ENCODE measurements around the gene MRPL49. TPM values are rescaled to one million over a fixed set of nuclear protein-coding genes. Genes with fewer than 3 reads are reported as not detected.

Gene MRPL49
- total and polyA plus RNA-seq, 2 experiments from 2014 or later = 27.7 to 61.9 TPM

DNA sequence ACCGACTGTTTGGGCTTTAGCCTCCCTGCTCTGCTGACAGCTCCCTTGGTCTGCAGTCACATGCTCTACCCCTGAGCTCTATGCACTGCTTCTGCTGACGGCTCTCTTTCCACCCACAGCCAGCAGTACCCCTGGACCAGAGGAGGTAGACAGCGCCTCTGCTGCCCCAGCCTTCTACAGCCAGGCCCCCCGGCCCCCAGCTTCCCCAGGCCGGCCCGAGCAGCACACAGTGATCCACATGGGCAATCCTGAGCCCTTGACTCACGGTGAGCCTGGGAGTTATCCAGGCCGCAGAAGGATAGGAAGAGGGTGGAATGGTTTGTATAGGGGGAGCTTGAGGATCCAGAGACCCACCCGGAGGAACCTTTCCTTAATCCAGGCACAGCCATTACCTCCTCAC, 35.3 kb upstream of the MRPL49 start (continued):
- TF ChIP-seq, protein P1, sequence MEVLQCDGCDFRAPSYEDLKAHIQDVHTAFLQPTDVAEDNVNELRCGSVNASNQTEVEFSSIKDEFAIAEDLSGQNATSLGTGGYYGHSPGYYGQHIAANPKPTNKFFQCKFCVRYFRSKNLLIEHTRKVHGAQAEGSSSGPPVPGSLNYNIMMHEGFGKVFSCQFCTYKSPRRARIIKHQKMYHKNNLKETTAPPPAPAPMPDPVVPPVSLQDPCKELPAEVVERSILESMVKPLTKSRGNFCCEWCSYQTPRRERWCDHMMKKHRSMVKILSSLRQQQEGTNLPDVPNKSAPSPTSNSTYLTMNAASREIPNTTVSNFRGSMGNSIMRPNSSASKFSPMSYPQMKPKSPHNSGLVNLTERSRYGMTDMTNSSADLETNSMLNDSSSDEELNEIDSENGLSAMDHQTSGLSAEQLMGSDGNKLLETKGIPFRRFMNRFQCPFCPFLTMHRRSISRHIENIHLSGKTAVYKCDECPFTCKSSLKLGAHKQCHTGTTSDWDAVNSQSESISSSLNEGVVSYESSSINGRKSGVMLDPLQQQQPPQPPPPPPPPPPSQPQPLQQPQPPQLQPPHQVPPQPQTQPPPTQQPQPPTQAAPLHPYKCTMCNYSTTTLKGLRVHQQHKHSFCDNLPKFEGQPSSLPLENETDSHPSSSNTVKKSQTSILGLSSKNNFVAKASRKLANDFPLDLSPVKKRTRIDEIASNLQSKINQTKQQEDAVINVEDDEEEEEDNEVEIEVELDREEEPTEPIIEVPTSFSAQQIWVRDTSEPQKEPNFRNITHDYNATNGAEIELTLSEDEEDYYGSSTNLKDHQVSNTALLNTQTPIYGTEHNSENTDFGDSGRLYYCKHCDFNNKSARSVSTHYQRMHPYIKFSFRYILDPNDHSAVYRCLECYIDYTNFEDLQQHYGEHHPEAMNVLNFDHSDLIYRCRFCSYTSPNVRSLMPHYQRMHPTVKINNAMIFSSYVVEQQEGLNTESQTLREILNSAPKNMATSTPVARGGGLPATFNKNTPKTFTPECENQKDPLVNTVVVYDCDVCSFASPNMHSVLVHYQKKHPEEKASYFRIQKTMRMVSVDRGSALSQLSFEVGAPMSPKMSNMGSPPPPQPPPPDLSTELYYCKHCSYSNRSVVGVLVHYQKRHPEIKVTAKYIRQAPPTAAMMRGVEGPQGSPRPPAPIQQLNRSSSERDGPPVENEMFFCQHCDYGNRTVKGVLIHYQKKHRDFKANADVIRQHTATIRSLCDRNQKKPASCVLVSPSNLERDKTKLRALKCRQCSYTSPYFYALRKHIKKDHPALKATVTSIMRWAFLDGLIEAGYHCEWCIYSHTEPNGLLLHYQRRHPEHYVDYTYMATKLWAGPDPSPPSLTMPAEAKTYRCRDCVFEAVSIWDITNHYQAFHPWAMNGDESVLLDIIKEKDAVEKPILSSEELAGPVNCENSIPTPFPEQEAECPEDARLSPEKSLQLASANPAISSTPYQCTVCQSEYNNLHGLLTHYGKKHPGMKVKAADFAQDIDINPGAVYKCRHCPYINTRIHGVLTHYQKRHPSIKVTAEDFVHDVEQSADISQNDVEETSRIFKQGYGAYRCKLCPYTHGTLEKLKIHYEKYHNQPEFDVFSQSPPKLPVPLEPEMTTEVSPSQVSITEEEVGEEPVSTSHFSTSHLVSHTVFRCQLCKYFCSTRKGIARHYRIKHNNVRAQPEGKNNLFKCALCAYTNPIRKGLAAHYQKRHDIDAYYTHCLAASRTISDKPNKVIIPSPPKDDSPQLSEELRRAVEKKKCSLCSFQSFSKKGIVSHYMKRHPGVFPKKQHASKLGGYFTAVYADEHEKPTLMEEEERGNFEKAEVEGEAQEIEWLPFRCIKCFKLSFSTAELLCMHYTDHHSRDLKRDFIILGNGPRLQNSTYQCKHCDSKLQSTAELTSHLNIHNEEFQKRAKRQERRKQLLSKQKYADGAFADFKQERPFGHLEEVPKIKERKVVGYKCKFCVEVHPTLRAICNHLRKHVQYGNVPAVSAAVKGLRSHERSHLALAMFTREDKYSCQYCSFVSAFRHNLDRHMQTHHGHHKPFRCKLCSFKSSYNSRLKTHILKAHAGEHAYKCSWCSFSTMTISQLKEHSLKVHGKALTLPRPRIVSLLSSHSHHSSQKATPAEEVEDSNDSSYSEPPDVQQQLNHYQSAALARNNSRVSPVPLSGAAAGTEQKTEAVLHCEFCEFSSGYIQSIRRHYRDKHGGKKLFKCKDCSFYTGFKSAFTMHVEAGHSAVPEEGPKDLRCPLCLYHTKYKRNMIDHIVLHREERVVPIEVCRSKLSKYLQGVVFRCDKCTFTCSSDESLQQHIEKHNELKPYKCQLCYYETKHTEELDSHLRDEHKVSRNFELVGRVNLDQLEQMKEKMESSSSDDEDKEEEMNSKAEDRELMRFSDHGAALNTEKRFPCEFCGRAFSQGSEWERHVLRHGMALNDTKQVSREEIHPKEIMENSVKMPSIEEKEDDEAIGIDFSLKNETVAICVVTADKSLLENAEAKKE (CRISPR knock-in tag; IDR thresholded peaks at IDR 0.05) = no peak
- no peak for TF ChIP-seq EZH2 (IDR thresholded peaks at IDR 0.05; ENCODE audit: low read depth, unreplicated experiment)
- no peak for TF ChIP-seq JUNB (IDR thresholded peaks at IDR 0.05; ENCODE audit: unreplicated experiment)
- no peak for TF ChIP-seq ZNF114 (CRISPR knock-in tag; IDR thresholded peaks at IDR 0.05)
- TF ChIP-seq, protein P2, sequence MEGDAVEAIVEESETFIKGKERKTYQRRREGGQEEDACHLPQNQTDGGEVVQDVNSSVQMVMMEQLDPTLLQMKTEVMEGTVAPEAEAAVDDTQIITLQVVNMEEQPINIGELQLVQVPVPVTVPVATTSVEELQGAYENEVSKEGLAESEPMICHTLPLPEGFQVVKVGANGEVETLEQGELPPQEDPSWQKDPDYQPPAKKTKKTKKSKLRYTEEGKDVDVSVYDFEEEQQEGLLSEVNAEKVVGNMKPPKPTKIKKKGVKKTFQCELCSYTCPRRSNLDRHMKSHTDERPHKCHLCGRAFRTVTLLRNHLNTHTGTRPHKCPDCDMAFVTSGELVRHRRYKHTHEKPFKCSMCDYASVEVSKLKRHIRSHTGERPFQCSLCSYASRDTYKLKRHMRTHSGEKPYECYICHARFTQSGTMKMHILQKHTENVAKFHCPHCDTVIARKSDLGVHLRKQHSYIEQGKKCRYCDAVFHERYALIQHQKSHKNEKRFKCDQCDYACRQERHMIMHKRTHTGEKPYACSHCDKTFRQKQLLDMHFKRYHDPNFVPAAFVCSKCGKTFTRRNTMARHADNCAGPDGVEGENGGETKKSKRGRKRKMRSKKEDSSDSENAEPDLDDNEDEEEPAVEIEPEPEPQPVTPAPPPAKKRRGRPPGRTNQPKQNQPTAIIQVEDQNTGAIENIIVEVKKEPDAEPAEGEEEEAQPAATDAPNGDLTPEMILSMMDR (conservative IDR thresholded peaks at IDR 0.05; ENCODE audit: low read depth in 2 of 2) = no peak
- TF ChIP-seq POLR2AphosphoS5 (IDR thresholded peaks at IDR 0.05; ENCODE audit: low read depth) = no peak
- no peak for TF ChIP-seq NANOG (IDR thresholded peaks at IDR 0.05; ENCODE audit: borderline replicate concordance)
- no peak for TF ChIP-seq ZNF331 (CRISPR knock-in tag; IDR thresholded peaks at IDR 0.05; ENCODE audit: low read depth)
- no peak for TF ChIP-seq EZH2phosphoT487 (IDR thresholded peaks at IDR 0.05; ENCODE audit: unreplicated experiment)
- no peak for TF ChIP-seq STAT1 (IDR thresholded peaks at IDR 0.05; ENCODE audit: unreplicated experiment)
